GM13976 (cell line): ENCODE measurements around the gene SCGB2A2.

Experiments used
- DNase-seq: peaks from one replicate; pipeline ENCODE4 v3.0.0; 2012; ENCODE audit warnings: low spot score
- in situ Hi-C: fragments of 300-500 bp; cut with MboI; formaldehyde crosslinking; loops from one replicate; pipeline ENCODE4 v1.12.0; 2022; ENCODE audit warnings: low sequenced_read_pairs, mixed read lengths, inconsistent platforms; ENCODE audit not compliant: unreplicated experiment
- TF ChIP-seq, protein P1 (sequence below): IDR thresholded peaks from 2 replicates; pipeline ENCODE4 v1.5.1; 2012; ENCODE audit warnings: borderline replicate concordance, mild to moderate bottlenecking; ENCODE audit not compliant: insufficient read depth; ENCODE audit errors: extremely low read depth, missing control alignments, control extremely low read depth

Gene SCGB2A2

DNA sequence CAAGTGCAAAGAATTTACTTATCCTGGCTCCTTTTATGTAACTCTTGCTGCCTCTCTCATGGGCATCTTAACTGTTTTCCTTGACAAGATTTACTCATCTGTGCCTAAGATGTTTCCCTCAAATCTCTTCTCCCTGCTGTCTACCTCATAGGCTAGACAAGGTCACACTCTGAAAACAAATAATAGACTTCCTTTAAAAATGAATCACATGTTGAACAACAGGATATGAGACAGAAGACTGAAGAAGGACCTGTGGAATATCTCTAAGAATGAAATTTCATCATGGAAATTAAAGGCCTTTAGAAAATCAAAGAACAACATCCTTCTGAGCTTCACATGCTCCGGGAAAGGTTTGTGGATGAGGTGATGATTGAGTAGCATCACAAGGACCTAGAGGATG, 6.0 kb upstream of the SCGB2A2 start:
- no peak for DNase-seq
- TF ChIP-seq, protein P1, sequence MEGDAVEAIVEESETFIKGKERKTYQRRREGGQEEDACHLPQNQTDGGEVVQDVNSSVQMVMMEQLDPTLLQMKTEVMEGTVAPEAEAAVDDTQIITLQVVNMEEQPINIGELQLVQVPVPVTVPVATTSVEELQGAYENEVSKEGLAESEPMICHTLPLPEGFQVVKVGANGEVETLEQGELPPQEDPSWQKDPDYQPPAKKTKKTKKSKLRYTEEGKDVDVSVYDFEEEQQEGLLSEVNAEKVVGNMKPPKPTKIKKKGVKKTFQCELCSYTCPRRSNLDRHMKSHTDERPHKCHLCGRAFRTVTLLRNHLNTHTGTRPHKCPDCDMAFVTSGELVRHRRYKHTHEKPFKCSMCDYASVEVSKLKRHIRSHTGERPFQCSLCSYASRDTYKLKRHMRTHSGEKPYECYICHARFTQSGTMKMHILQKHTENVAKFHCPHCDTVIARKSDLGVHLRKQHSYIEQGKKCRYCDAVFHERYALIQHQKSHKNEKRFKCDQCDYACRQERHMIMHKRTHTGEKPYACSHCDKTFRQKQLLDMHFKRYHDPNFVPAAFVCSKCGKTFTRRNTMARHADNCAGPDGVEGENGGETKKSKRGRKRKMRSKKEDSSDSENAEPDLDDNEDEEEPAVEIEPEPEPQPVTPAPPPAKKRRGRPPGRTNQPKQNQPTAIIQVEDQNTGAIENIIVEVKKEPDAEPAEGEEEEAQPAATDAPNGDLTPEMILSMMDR, result no peak
- in situ Hi-C loops, result no loop called here

DNA sequence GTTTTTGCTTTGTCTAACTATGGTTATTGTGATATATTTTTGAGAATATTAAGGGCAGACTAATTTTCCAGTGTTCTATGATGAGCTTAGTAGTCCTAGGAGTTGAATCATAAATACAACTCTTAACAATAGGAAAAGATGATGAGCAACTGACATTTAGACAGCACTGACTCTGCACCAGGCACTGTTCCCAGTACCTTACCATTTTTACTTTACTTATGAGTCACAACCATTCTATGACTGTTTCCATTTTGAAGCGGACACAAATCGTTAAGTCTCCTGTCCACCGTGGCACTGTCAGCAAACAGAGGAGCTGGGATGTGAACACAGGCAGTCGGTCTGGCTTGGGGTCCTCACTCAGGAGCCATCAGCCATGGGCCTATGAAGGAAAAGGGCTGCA, 3.4 kb upstream of the SCGB2A2 start:
- TF ChIP-seq, protein P1, result no peak
- DNase-seq, result no peak
- in situ Hi-C loops, result no loop called here

DNA sequence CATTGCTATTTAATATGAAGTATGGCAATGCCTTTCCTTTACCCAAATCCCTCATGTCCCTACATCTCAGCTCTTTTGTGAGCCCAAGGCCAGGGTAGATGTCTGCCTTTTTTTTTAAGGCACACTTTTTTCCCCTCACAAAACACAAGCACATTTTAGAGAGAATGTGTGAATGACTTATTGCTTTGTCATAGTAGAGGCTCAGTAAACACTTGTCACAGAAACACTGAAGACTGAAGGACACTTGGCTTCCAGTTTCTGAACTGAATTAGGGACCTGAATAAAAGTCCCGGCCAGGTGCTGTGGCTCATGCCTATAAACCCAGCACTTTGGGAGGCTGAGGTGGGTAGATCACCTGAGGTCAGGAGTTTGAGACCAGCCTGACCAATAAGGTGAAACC, 2.9 kb upstream of the SCGB2A2 start:
- in situ Hi-C loops, result no loop called here
- TF ChIP-seq, protein P1, result no peak

DNA sequence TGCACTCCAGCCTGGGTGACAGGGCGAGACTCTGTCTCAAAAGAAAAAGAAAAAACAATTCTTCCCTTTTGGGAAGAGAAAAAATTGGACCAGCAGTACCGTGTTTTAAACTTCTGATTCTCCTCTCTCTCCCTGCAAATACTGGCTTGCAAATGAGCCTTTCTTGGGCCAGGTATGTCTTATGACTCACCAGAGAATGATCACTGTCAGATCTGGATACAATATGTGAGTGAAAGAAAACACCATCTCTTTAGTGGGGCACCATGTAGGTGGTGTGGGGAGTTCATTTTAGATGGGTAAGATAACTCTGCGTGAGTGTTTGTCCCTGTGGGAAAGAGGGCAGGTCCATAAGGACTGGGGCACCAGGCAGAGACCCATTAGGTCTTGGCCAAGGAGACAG, 2.4 kb upstream of the SCGB2A2 start:
- DNase-seq, result no peak
- TF ChIP-seq, protein P1, result no peak
- in situ Hi-C loops, result no loop called here

More for the DNA sequence above, 2.9 kb upstream of the SCGB2A2 start:
- no peak for DNase-seq

DNA sequence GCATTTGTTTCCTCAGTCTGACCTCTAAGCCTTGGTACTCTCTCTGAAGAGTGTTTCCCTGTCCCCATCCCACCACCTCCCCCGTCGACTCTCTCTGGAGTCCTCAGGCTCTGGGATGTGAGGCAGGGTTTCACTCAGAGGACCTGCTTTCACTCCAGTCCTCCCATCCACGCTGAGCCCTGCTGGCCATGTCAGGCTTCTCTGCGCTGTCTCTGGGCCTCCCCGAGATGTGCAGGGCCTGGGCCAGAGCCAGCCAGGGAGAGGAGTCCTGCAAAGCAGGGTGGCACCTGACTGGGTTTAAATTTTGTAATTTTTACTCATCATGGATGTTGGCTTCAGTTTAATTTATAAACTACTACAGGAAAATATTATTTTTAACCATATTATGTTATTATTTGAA, 3.3 kb downstream of the SCGB2A2 start:
- TF ChIP-seq, protein P1, result no peak
- DNase-seq, result no peak
- in situ Hi-C loops, result no loop called here

DNA sequence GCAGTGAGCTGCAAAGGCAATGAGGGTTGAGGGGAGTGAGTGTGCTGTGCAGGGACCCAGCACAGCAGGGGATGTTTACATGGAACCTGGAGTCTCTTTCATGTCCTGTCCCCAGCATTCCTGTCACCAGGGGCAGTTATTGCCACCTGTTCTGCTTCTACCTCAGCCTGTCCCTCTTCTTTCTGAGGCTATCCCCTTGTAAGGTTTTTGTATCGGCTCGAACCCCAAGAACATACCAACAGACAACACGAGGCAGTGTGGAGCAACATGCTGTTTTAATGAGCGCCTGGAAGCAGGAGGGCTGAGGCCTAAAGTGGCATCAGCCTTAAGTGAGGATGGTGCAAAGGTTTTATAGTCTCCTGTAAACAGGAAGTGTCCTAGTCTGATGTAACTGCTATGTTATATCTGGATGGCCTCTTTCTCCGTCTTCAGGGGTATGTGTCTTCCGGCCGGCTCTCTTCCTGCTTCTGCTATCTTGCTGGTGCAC, 3.9 kb downstream of the SCGB2A2 start:
- DNase-seq, result no peak
- TF ChIP-seq, protein P1, result no peak
- in situ Hi-C loops, result no loop called here

DNA sequence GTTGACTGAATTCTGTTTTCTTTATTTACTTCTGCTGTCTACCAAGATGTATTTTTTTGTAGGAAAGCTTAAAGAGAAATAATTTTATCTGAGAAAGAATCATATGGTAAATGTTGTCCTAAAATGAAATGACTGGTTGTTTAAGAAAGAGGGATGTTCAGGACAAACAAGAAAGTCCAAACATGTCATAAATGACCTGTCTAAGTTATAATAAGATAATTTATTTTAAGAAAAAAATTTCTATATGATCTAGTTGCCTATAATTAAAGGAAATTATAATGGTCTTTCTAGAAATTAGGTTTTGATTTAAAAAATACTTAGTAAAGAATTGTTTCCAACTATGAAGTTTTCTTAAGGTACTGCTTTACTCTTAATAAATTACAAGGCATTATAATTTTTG, 10.5 kb downstream of the SCGB2A2 start:
- TF ChIP-seq, protein P1, result no peak
- in situ Hi-C loops, result no loop called here
- no peak for DNase-seq
